HCT116 (cell line): Measurements from ENCODE around the gene CD164L2. TPM values are rescaled to one million over a fixed set of nuclear protein-coding genes. Genes with fewer than 3 reads are reported as not detected.

Experiments used
- ATAC-seq: fragments of 200-7000 bp; cut with Tn5 transposase; 2 replicates; pipeline ENCODE4 v1.9.1; 2020; ENCODE audit warnings: mild to moderate bottlenecking, moderate library complexity
- BruUV-seq: library from RNA; stranded (reverse); fragments of 400-500 nt; replicated peaks from 2 replicates; lab custom pipeline; 2021; lab: Mats Ljungman, UMichigan
- CTCF ChIA-PET: fragments of 300-600 bp; sonication (Branson Sonifier 250); formaldehyde crosslinking; loops from one replicate; lab custom pipeline; 2021; ENCODE audit warnings: antibody characterized with exemption; lab: Charles Lee
- POLR2A ChIA-PET: fragments of 300-600, 350-600 bp; sonication (Branson Sonifier 250); formaldehyde crosslinking; loops from one replicate; lab custom pipeline; 2021; ENCODE audit warnings: antibody characterized with exemption; lab: Charles Lee
- RAD21 ChIA-PET, 2 experiments: fragments of 300-600 bp; sonication (Branson Sonifier 250); formaldehyde crosslinking; loops; one replicate each; lab custom pipeline; 2023; ENCODE audit warnings: low total read pairs in 2 of 2; ENCODE audit not compliant: uncharacterized antibody in 2 of 2, unreplicated experiment in 2 of 2, low non-redundant PET in 1 of 2; lab: Charles Lee
- DNase-seq: peaks from one replicate; pipeline ENCODE4 v3.0.0-alpha.2; 2010; ENCODE audit warnings: low read depth, low spot score
- H2AFZ ChIP-seq: fragments of 200-600 bp; shearing (Covaris generic), sonication (generic); 2 replicates; pipeline ENCODE4 v1.6.1; 2017; ENCODE audit warnings: low read depth, mixed run types, mixed read lengths, antibody characterized with exemption, low read length; ENCODE audit not compliant: poor library complexity, severe bottlenecking
- H3K27ac ChIP-seq: 2 replicates; pipeline ENCODE4 v1.5.1; 2012; ENCODE audit warnings: low read depth, low read length
- H3K27me3 ChIP-seq: fragments of 200-600 bp; sonication (generic); 2 replicates; pipeline ENCODE4 v1.6.1; 2016; ENCODE audit warnings: mixed run types, low read length, mixed read lengths; ENCODE audit not compliant: insufficient read depth
- H3K36me3 ChIP-seq, 2 experiments: fragments of 200-500 bp in 1 of 2; fragments of 200-600 bp in 1 of 2; sonication (Bioruptor generic) in 1 of 2; sonication (generic) in 1 of 2; 2 replicates each; pipeline versions ENCODE4 v1.5.1 to v1.6.1; 2014 to 2016; ENCODE audit warnings: low read length in 2 of 2, inconsistent platforms in 1 of 2, mixed read lengths in 1 of 2, mixed run types in 1 of 2; ENCODE audit not compliant: insufficient read depth in 2 of 2, control insufficient read depth in 1 of 2
- H3K4me1 ChIP-seq, 2 experiments: fragments of 200-600 bp in 1 of 2; sonication (generic) in 1 of 2; 2 replicates each; pipeline versions ENCODE4 v1.5.1 to v1.6.1; 2012 to 2017; ENCODE audit warnings: low read length in 2 of 2, inconsistent platforms in 1 of 2, mild to moderate bottlenecking in 1 of 2, mixed read lengths in 1 of 2, mixed run types in 1 of 2, moderate library complexity in 1 of 2; ENCODE audit not compliant: insufficient read depth in 2 of 2, control insufficient read depth in 1 of 2
- H3K4me2 ChIP-seq: fragments of 200-600 bp; sonication (generic); 2 replicates; pipeline ENCODE4 v1.6.1; 2017; ENCODE audit warnings: mixed run types, low read length, mixed read lengths
- H3K4me3 ChIP-seq, 2 experiments: fragments of 200-600 bp in 1 of 2; sonication (generic) in 1 of 2; replicated peaks in 1 of 2; 2 replicates each; pipeline ENCODE4 v1.5.1; 2011 to 2016; ENCODE audit warnings: low read length in 2 of 2, control low read depth in 1 of 2, low read depth in 1 of 2, mild to moderate bottlenecking in 1 of 2, mixed read lengths in 1 of 2, mixed run types in 1 of 2
- H3K79me2 ChIP-seq: fragments of 200-600 bp; sonication (generic); 2 replicates; pipeline ENCODE4 v1.6.1; 2017; ENCODE audit warnings: mild to moderate bottlenecking, mixed run types, low read length, moderate library complexity, mixed read lengths; ENCODE audit not compliant: insufficient read depth
- H3K9ac ChIP-seq: fragments of 200-600 bp; sonication (generic); 2 replicates; pipeline ENCODE4 v1.6.1; 2016; ENCODE audit warnings: low read length, mixed read lengths
- H3K9me2 ChIP-seq: fragments of 200-600 bp; sonication (generic), shearing (Covaris generic); 2 replicates; pipeline ENCODE4 v1.6.1; 2017; ENCODE audit warnings: mixed run types, mild to moderate bottlenecking, moderate library complexity; ENCODE audit not compliant: insufficient read depth
- H3K9me3 ChIP-seq, 2 experiments: fragments of 200-500 bp in 1 of 2; fragments of 200-600 bp in 1 of 2; sonication (Bioruptor generic) in 1 of 2; sonication (generic) in 1 of 2; 2 replicates each; pipeline ENCODE4 v1.6.1; 2014 to 2017; ENCODE audit warnings: low read length in 2 of 2, mixed read lengths in 2 of 2, inconsistent platforms in 1 of 2, low read depth in 1 of 2, mild to moderate bottlenecking in 1 of 2, mixed run types in 1 of 2, moderate library complexity in 1 of 2; ENCODE audit not compliant: control insufficient read depth in 1 of 2, insufficient read depth in 1 of 2
- H4K20me1 ChIP-seq: fragments of 200-600 bp; sonication (generic), shearing (Covaris generic); 2 replicates; pipeline ENCODE4 v1.6.1; 2017; ENCODE audit warnings: mixed run types, mild to moderate bottlenecking, moderate library complexity; ENCODE audit not compliant: insufficient read depth
- ATF3 ChIP-seq: IDR thresholded peaks from 2 replicates; pipeline ENCODE4 v1.6.1; 2012
- CBX3 ChIP-seq: IDR thresholded peaks from 2 replicates; pipeline ENCODE4 v1.6.1; 2012; ENCODE audit warnings: low read depth
- CEBPB ChIP-seq: IDR thresholded peaks from 2 replicates; pipeline ENCODE4 v1.6.1; 2012; ENCODE audit warnings: low read depth
- EGR1 ChIP-seq: IDR thresholded peaks from 2 replicates; pipeline ENCODE4 v1.6.1; 2012; ENCODE audit warnings: low read depth
- ELF1 ChIP-seq: IDR thresholded peaks from 2 replicates; pipeline ENCODE4 v1.6.1; 2012; ENCODE audit warnings: low read depth, borderline replicate concordance
- EZH2 ChIP-seq: fragments of 200-600 bp; sonication (generic); IDR thresholded peaks from 2 replicates; pipeline ENCODE4 v1.6.1; 2017; ENCODE audit warnings: antibody characterized with exemption, mixed run types
- FOSL1 ChIP-seq: IDR thresholded peaks from 2 replicates; pipeline ENCODE4 v1.6.1; 2012; ENCODE audit warnings: low read depth
- MAX ChIP-seq: IDR thresholded peaks from 2 replicates; pipeline ENCODE4 v1.6.1; 2012
- POLR2AphosphoS5 ChIP-seq: IDR thresholded peaks from 2 replicates; pipeline ENCODE4 v1.6.1; 2011; ENCODE audit warnings: mild to moderate bottlenecking, low read depth, low read length, moderate library complexity
- RAD21 ChIP-seq: IDR thresholded peaks from 2 replicates; pipeline ENCODE4 v1.6.1; 2012; ENCODE audit warnings: low read depth, mild to moderate bottlenecking
- SP1 ChIP-seq: IDR thresholded peaks from 2 replicates; pipeline ENCODE4 v1.6.1; 2012; ENCODE audit warnings: low read depth
- TCF7L2 ChIP-seq: IDR thresholded peaks from 2 replicates; pipeline ENCODE4 v1.7.0; 2011; ENCODE audit warnings: borderline replicate concordance, inconsistent platforms; ENCODE audit not compliant: insufficient read depth, insufficient read length; ENCODE audit errors: extremely low read depth
- ZNF274 ChIP-seq: fragments of 200-500 bp; sonication (Bioruptor generic); IDR thresholded peaks from 2 replicates; pipeline ENCODE4 v1.6.1; 2014; ENCODE audit warnings: mild to moderate bottlenecking, low read depth, low read length, inconsistent platforms
- intact Hi-C: fragments of 100-400 bp; cut with micrococcal nuclease; formaldehyde crosslinking; loops from 2 replicates; pipeline ENCODE4 v1.10.0; 2022
- total RNA-seq: library from RNA; stranded (reverse); gene quantifications from one replicate; pipeline ENCODE4 v1.2.1, GENCODE V29; 2021; ENCODE audit not compliant: unreplicated experiment

Gene CD164L2
- total RNA-seq, 1 experiment from 2014 or later: 11.6 TPM

- no peaks in the 10 kb centered on the region for H3K27me3 ChIP-seq
- ChIA-PET RAD21 (no interaction called here), CTCF (interaction anchor here (0.9 to 4.2 kb wide), 8 partner anchors 9 to 351 kb away, joined by 3 to 65 read pairs (median 4); partner anchors contain the start of gene WASF2), POLR2A (interaction anchor here (1.3 kb wide), 1 partner anchor 97 kb away, joined by 4 read pairs; no protein-coding TSS in a partner anchor)
- peaks cover 25% of the 10 kb centered on the region for H3K79me2 ChIP-seq
- no peak overlapping the region for H3K27ac ChIP-seq
- H3K9me2 ChIP-seq: no peaks in the 10 kb centered on the region
- no peak for ATAC-seq
- no peak overlapping the region for H3K4me3 ChIP-seq
- no TSS peak for BruUV-seq
- H3K9me3 ChIP-seq: no peaks in the 10 kb centered on the region
- no peak overlapping the region for H3K4me2 ChIP-seq
- H2AFZ ChIP-seq: no peak overlapping the region
- H3K36me3 ChIP-seq: peaks cover 0 to 12% of the 10 kb centered on the region in 2 experiments; a peak in 1 of 4 replicates
- no peaks in the 10 kb centered on the region for H4K20me1 ChIP-seq
- no peak overlapping the region for H3K9ac ChIP-seq
- no peak for TF ChIP-seq CEBPB
- no peak for TF ChIP-seq ATF3
- TF ChIP-seq ELF1: no peak
- no peak for TF ChIP-seq FOSL1
- no peak for TF ChIP-seq EZH2
- no peak for TF ChIP-seq ZNF274
- TF ChIP-seq EGR1: no peak
- no peak for TF ChIP-seq TCF7L2
- no peak for TF ChIP-seq SP1
- no peak for TF ChIP-seq CBX3
- TF ChIP-seq POLR2AphosphoS5: no peak
- TF ChIP-seq RAD21: no peak
- no peak for TF ChIP-seq MAX
- intact Hi-C loops: loop anchor here (5.0 kb wide), 1 partner anchor 265 kb away; no protein-coding TSS in a partner anchor
- DNase-seq: no peak
- H3K4me1 ChIP-seq: peaks cover 6 to 26% of the 10 kb centered on the region in 2 experiments
Observed at GRCh38 chr1:27397110-27397509, 14.0 kb upstream of the CD164L2 start.
